Measurements from ENCODE around the gene INPPL1. TPM values are rescaled to one million over a fixed set of nuclear protein-coding genes. Genes with fewer than 3 reads are reported as not detected.

The INPPL1 gene
- polyA plus RNA-seq, 1 experiment = 164 TPM

- ChIA-PET CTCF (interaction anchor here (0.9 to 1.6 kb wide), 3 partner anchors 9 to 160 kb away, joined by 3 read pairs; no protein-coding TSS in a partner anchor), POLR2A (no interaction called here)
Measured at GRCh38 chr11:72254299-72254993, 29.9 kb downstream of the INPPL1 start.

GRCh38 chr11:72257570-72257969 lies 33.0 kb downstream of the INPPL1 start:
- Histone ChIP-seq H3K36me3 (ENCODE audit: control insufficient read depth, insufficient read depth, low read length) (no peaks in the 10 kb centered on the region), H3K4me3 (ENCODE audit: low read depth, low read length) (no peak overlapping the region), H3K27me3 (ENCODE audit: control insufficient read depth, insufficient read depth, low read length) (peaks cover 18% of the 10 kb centered on the region)
- DNase-seq (ENCODE audit: low read depth) = peak; percentile 33
- CTCF ChIA-PET = interaction anchor here (1.3 kb wide), 1 partner anchor 150 kb away, joined by 3 read pairs; no protein-coding TSS in a partner anchor
- no peak for TF ChIP-seq CTCF (IDR thresholded peaks at IDR 0.05; ENCODE audit: insufficient read depth, low read depth, low read length)
- POLR2A ChIA-PET = no interaction called here

More at GRCh38 chr11:72254299-72254993, 29.9 kb downstream of the INPPL1 start:
- Histone ChIP-seq H3K4me3 (ENCODE audit: low read depth, low read length) (no peak overlapping the region), H3K27me3 (ENCODE audit: control insufficient read depth, insufficient read depth, low read length) (peaks cover 20% of the 10 kb centered on the region), H3K36me3 (ENCODE audit: control insufficient read depth, insufficient read depth, low read length) (no peaks in the 10 kb centered on the region)
- TF ChIP-seq CTCF (IDR thresholded peaks at IDR 0.05; ENCODE audit: insufficient read depth, low read depth, low read length) = no peak
- DNase-seq (ENCODE audit: low read depth) = no peak

GRCh38 chr11:72259490-72259889 lies 34.9 kb downstream of the INPPL1 start:
- H3K27me3 ChIP-seq (ENCODE audit: control insufficient read depth, insufficient read depth, low read length) = peaks cover 11% of the 10 kb centered on the region
- no peak for TF ChIP-seq CTCF (IDR thresholded peaks at IDR 0.05; ENCODE audit: insufficient read depth, low read depth, low read length)
- CTCF ChIA-PET = interaction anchor here (0.6 kb wide), 1 partner anchor 244 kb away, joined by 3 read pairs; no protein-coding TSS in a partner anchor
- POLR2A ChIA-PET = no interaction called here
- no peak for DNase-seq (ENCODE audit: low read depth)
- no peak overlapping the region for H3K4me3 ChIP-seq (ENCODE audit: low read depth, low read length)
- no peaks in the 10 kb centered on the region for H3K36me3 ChIP-seq (ENCODE audit: control insufficient read depth, insufficient read depth, low read length)

GRCh38 chr11:72260574-72260973 lies 36.0 kb downstream of the INPPL1 start:
- Histone ChIP-seq H3K4me3 (ENCODE audit: low read depth, low read length) (no peak overlapping the region), H3K36me3 (ENCODE audit: control insufficient read depth, insufficient read depth, low read length) (no peaks in the 10 kb centered on the region), H3K27me3 (ENCODE audit: control insufficient read depth, insufficient read depth, low read length) (peaks cover 5% of the 10 kb centered on the region)
- DNase-seq (ENCODE audit: low read depth) = no peak
- TF ChIP-seq CTCF (IDR thresholded peaks at IDR 0.05; ENCODE audit: insufficient read depth, low read depth, low read length) = no peak
- CTCF ChIA-PET = no interaction called here
- POLR2A ChIA-PET = no interaction called here

- POLR2A ChIA-PET = no interaction called here
- no peaks in the 10 kb centered on the region for H3K36me3 ChIP-seq (ENCODE audit: control insufficient read depth, insufficient read depth, low read length)
- no peaks in the 10 kb centered on the region; the same call in 1 of the 2 replicates for H3K27me3 ChIP-seq (ENCODE audit: control insufficient read depth, insufficient read depth, low read length)
- DNase-seq (ENCODE audit: low read depth) = no peak
- TF ChIP-seq CTCF (IDR thresholded peaks at IDR 0.05; ENCODE audit: insufficient read depth, low read depth, low read length) = no peak
- no peak overlapping the region for H3K4me3 ChIP-seq (ENCODE audit: low read depth, low read length)
- CTCF ChIA-PET = interaction anchor here (1.1 kb wide), 1 partner anchor 8 kb away, joined by 3 read pairs; no protein-coding TSS in a partner anchor
Measured at GRCh38 chr11:72263361-72263760, 38.8 kb downstream of the INPPL1 start.

Data from BJ (cell line).